ENCODE results near the gene NTMT1.

DNA sequence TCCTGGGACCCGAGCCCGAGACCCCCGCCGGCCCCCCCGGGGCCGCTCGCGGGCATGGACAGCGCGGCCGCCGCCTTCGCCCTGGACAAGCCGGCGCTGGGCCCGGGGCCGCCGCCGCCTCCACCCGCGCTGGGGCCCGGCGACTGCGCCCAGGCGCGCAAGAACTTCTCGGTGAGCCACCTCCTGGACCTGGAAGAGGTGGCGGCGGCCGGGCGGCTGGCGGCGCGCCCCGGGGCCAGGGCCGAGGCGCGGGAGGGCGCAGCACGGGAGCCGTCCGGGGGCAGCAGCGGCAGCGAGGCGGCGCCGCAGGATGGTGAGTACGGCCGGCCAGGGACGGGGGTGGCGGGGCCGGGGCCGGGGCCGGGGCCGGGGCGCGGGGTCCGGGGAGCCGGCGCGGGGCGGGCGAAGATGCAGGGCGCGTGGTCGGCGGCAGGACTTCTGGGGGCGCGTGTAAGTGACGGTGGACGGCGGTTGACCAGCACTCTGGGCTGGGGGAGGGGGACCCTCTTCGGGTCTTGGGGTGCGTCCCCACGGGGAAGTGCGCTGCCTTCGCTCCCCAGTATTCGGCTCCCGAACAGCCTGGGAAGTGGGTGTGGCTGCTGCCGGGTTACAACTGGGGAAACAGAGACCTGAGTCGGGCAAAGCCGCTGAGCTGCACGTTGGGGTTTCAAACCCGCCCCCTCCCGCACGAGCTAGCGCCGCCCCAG lies 40.0 kb downstream of the NTMT1 start:
- TF ChIP-seq, protein P1, sequence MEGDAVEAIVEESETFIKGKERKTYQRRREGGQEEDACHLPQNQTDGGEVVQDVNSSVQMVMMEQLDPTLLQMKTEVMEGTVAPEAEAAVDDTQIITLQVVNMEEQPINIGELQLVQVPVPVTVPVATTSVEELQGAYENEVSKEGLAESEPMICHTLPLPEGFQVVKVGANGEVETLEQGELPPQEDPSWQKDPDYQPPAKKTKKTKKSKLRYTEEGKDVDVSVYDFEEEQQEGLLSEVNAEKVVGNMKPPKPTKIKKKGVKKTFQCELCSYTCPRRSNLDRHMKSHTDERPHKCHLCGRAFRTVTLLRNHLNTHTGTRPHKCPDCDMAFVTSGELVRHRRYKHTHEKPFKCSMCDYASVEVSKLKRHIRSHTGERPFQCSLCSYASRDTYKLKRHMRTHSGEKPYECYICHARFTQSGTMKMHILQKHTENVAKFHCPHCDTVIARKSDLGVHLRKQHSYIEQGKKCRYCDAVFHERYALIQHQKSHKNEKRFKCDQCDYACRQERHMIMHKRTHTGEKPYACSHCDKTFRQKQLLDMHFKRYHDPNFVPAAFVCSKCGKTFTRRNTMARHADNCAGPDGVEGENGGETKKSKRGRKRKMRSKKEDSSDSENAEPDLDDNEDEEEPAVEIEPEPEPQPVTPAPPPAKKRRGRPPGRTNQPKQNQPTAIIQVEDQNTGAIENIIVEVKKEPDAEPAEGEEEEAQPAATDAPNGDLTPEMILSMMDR (IDR thresholded peaks at IDR 0.05; ENCODE audit: low read depth, low read length), result no peak
- no peak for TF ChIP-seq POLR2A (IDR thresholded peaks at IDR 0.05; ENCODE audit: extremely low read depth, insufficient read length)
